ENCODE measurements around the gene MAPK10. TPM values are rescaled to one million over a fixed set of nuclear protein-coding genes. Genes with fewer than 3 reads are reported as not detected.

MAPK10 gene
- total and polyA plus RNA-seq, 8 donors: 16.1 to 44.4 (median 30.5) TPM

DNA sequence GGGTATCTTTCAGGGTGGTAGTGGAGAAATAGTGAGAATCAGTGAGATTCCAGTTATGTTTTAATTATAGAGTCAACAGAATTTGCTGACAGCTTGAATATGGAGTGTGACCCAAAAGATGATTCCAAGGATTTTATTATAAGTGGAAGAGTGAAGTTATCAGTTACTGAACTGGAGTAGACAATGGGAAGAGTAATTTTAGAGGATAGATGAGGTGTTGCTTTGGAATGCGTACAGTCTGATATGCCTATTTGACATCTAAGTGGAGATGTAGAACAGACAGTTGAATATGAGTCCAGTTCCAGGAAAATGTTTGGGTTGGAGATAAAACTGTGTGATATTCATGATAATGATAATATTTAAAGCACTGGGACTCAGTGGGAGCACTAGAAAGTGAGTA lies 174.2 kb downstream of the MAPK10 start:
- TF ChIP-seq, protein P1, sequence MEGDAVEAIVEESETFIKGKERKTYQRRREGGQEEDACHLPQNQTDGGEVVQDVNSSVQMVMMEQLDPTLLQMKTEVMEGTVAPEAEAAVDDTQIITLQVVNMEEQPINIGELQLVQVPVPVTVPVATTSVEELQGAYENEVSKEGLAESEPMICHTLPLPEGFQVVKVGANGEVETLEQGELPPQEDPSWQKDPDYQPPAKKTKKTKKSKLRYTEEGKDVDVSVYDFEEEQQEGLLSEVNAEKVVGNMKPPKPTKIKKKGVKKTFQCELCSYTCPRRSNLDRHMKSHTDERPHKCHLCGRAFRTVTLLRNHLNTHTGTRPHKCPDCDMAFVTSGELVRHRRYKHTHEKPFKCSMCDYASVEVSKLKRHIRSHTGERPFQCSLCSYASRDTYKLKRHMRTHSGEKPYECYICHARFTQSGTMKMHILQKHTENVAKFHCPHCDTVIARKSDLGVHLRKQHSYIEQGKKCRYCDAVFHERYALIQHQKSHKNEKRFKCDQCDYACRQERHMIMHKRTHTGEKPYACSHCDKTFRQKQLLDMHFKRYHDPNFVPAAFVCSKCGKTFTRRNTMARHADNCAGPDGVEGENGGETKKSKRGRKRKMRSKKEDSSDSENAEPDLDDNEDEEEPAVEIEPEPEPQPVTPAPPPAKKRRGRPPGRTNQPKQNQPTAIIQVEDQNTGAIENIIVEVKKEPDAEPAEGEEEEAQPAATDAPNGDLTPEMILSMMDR (IDR thresholded peaks at IDR 0.05): no peak
- DNase-seq: no peak
- Histone ChIP-seq H3K4me1 (no peaks in the 10 kb centered on the region), H3K36me3 (no peaks in the 10 kb centered on the region), H3K9me3 (peaks cover 0 to 25% of the 10 kb centered on the region in 2 donors), H3K27ac (no peak overlapping the region), H3K27me3 (no peaks in the 10 kb centered on the region), H3K4me3 (no peak overlapping the region)
- no peak for ATAC-seq
- intact Hi-C loops (cut with DNase I): no loop called here

DNA sequence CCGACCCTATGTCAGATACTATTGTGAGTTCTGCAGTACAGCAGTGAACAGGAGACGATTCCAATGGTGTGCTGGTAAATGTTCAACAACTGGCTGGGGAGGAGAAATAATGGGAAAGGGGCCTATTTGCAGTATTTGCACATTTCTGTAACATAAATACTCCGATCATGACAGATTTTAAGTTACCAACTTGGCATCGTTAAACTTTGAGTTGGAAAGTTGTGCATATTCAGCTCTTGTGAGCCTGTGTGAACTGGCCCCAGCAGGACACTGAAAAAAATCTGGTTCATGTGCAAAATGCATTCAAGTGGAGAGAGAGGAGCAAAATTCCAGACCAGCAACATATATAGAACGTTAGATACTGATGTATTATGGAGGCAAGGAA lies 175.0 kb downstream of the MAPK10 start:
- peak in 1 of 4 donors; percentile 1 for DNase-seq
- peaks cover 0 to 22% of the 10 kb centered on the region in 2 donors for H3K9me3 ChIP-seq
- ATAC-seq: no peak
- no peaks in the 10 kb centered on the region for H3K36me3 ChIP-seq
- H3K4me3 ChIP-seq: no peak overlapping the region
- intact Hi-C loops (cut with DNase I): no loop called here
- no peaks in the 10 kb centered on the region for H3K4me1 ChIP-seq
- no peak overlapping the region for H3K27ac ChIP-seq
- TF ChIP-seq, protein P1 (IDR thresholded peaks at IDR 0.05): no peak
- no peaks in the 10 kb centered on the region for H3K27me3 ChIP-seq

DNA sequence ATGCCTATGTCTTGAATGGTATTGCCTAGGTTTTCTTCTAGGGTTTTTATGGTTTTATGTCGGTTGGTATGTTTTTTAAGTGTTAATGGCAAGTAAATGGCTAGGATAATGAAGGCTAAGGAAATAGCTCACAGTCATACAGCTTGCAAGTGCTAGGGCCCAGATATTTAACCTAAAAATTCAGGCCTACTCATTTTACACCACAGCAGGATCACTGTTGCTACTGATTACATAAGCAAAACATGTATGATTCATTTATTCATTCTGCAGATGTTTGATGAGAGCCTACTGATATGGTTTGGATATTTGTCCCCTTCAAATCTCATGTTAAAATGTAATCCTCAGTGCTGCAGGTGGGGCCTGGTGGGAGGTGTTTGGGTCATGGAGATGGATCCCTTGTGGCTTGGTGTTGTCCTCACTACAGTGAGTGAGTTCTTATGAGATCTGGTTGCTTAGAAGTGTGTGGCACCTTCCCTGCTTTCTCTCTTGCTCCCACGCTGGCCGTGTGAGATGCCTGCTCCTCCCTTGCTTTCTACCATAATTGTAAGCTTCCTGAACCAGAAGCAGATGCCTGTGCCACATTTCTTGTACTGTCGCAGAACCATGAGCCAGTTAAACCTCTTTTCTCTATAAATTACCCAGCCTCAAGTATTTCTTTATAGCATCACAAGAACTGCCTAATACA lies 175.5 kb downstream of the MAPK10 start:
- no peak for ATAC-seq

DNA sequence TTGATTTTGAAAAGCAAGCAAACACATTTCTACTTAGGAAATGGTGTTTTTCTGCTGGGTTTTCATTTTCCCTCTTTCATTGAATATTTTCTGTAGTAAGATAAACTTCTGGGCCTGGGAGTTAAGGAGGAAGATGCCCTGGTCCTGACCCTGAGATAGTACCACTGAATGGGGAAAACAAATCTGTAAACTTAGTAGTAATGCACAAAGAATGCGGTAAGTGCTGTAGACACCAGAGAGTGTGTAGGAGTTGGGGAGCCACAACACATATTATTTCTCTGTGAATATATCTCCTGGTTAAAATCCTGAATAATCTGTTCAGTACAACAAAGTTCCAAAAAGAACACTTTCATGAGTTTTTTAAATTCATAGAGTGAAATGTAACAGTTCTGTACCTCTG lies 178.3 kb downstream of the MAPK10 start:
- DNase-seq (no peak), ATAC-seq (no peak)
- no peak overlapping the region for H3K27ac ChIP-seq
- intact Hi-C loops (cut with DNase I): no loop called here
- no peaks in the 10 kb centered on the region for H3K27me3 ChIP-seq
- TF ChIP-seq, protein P1 (IDR thresholded peaks at IDR 0.05): no peak
- H3K4me3 ChIP-seq: no peak overlapping the region
- H3K9me3 ChIP-seq: peaks cover 0 to 6% of the 10 kb centered on the region in 2 donors
- H3K4me1 ChIP-seq: no peaks in the 10 kb centered on the region
- no peaks in the 10 kb centered on the region for H3K36me3 ChIP-seq

More for the DNA sequence above, 175.5 kb downstream of the MAPK10 start:
- DNase-seq: no peak
- Histone ChIP-seq H3K27me3 (no peaks in the 10 kb centered on the region), H3K9me3 (peaks cover 0 to 18% of the 10 kb centered on the region in 2 donors), H3K27ac (no peak overlapping the region), H3K4me1 (no peaks in the 10 kb centered on the region), H3K4me3 (no peak overlapping the region), H3K36me3 (no peaks in the 10 kb centered on the region)
- intact Hi-C loops (cut with DNase I): no loop called here
- TF ChIP-seq, protein P1 (IDR thresholded peaks at IDR 0.05): no peak

DNA sequence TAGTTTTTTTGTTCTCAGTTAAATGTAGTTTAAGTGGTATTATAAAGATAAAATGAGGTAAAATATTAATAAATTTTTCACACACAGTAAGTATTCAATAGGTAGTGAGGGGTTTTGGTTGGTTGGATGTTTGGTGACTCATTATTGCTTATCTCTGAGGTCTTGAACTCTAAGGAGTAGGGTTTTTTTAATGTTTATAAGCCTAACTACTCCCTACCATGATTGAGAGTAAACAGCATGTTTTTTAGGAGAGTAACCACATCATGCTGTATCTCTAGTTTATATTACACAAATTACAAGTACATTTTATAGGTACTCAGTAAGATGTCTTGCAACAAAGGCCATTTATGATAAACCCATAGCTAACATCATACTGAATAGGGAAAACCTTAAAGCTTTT lies 181.6 kb downstream of the MAPK10 start:
- Histone ChIP-seq H3K9me3 (peaks cover 0 to 6% of the 10 kb centered on the region in 2 donors), H3K4me3 (no peak overlapping the region), H3K27me3 (no peaks in the 10 kb centered on the region), H3K36me3 (no peaks in the 10 kb centered on the region), H3K4me1 (no peaks in the 10 kb centered on the region), H3K27ac (no peak overlapping the region)
- no peak for DNase-seq
- TF ChIP-seq, protein P1 (IDR thresholded peaks at IDR 0.05): no peak
- intact Hi-C loops (cut with DNase I): no loop called here
- ATAC-seq: no peak

Measured in left lung (tissue), 10 donors.